Testis (tissue), 3 donors: ENCODE data around the gene USF1. TPM values are rescaled to one million over a fixed set of nuclear protein-coding genes. Genes with fewer than 3 reads are reported as not detected.

ENCODE experiments used
- DNase-seq: peaks from one replicate; pipeline ENCODE4 v3.0.0-alpha.2; 2019
- H3K27ac ChIP-seq, 2 donors: fragments of 200-600 bp; sonication (generic); one replicate each; pipeline ENCODE4 v1.5.1; 2019
- H3K27me3 ChIP-seq: fragments of 200-600 bp; sonication (generic); one replicate; pipeline ENCODE4 v1.5.1; 2019
- H3K36me3 ChIP-seq: fragments of 200-600 bp; sonication (generic); one replicate; pipeline ENCODE4 v1.5.1; 2017; ENCODE audit warnings: low read depth; ENCODE audit errors: missing control alignments
- H3K4me1 ChIP-seq: fragments of 200-600 bp; sonication (generic); one replicate; pipeline ENCODE4 v1.5.1; 2019
- H3K4me3 ChIP-seq, 2 donors: fragments of 200-600 bp; sonication (generic); one replicate each; pipeline ENCODE4 v1.5.1; 2017 to 2019
- H3K9me3 ChIP-seq: fragments of 200-600 bp; sonication (generic); one replicate; pipeline ENCODE4 v1.5.1; 2017
- CTCF ChIP-seq, 3 experiments: fragments of 450-650 bp in 2 of 3; fragments of 200-600 bp in 1 of 3; sonication (generic) in 1 of 3; IDR thresholded peaks; one replicate each; pipeline ENCODE4 v1.5.1; 2016 to 2019; ENCODE audit warnings: antibody characterized with exemption in 3 of 3, mild to moderate bottlenecking in 2 of 3, moderate library complexity in 1 of 3
- POLR2A ChIP-seq: fragments of 450-650 bp; IDR thresholded peaks from one replicate; pipeline ENCODE4 v1.6.1; 2017; ENCODE audit warnings: antibody characterized with exemption, mild to moderate bottlenecking, moderate library complexity
- WGBS, 2 donors: methylation state at CpG; one replicate each; pipeline ENCODE4 v1.1.5; 2018; 5-methylcytosine and 5-hydroxymethylcytosine counted together
- intact Hi-C: fragments of 100-400 bp; cut with DNase I; formaldehyde crosslinking; loops from one replicate; pipeline ENCODE4 v1.15.1; 2023; ENCODE audit warnings: low total_unique reads
- polyA plus RNA-seq: library from polyadenylated mRNA; stranded (reverse); fragments of 350-450 nt; fragmentation: Illumina TruSeq; extraction: RNeasy Lipid Tissue Mini Kit (QIAGEN cat#74804); gene quantifications from one replicate; pipeline ENCODE4 v1.2.3, GENCODE V29; 2014; ENCODE audit warnings: low read depth, low replicate concordance; ENCODE audit not compliant: insufficient read depth
- total RNA-seq, 2 donors: library from RNA; depleted of rRNA; stranded (reverse); fragments of >200 nt; gene quantifications; one replicate each; pipeline ENCODE4 v1.2.3, GENCODE V29; 2016

The USF1 gene
- total and polyA plus RNA-seq, 3 donors from 2014 or later, result 38.8 to 61.9 (median 50.8) TPM

GRCh38 chr1:161080441-161081405 lies 34.9 kb upstream of the USF1 start:
- no peak overlapping the region for H3K27ac ChIP-seq
- WGBS, 2 donors, result 81% methylated on average over 5 of the region's 5 CpGs
- no peak overlapping the region for H3K4me3 ChIP-seq
- H3K4me1 ChIP-seq, result no peaks in the 10 kb centered on the region
- no peaks in the 10 kb centered on the region for H3K27me3 ChIP-seq
- TF ChIP-seq CTCF (IDR thresholded peaks at IDR 0.05), result no peak
- TF ChIP-seq POLR2A, result no peak
- no peaks in the 10 kb centered on the region for H3K9me3 ChIP-seq
- no peaks in the 10 kb centered on the region for H3K36me3 ChIP-seq
- DNase-seq, result no peak
- intact Hi-C loops, result no loop called here

DNA sequence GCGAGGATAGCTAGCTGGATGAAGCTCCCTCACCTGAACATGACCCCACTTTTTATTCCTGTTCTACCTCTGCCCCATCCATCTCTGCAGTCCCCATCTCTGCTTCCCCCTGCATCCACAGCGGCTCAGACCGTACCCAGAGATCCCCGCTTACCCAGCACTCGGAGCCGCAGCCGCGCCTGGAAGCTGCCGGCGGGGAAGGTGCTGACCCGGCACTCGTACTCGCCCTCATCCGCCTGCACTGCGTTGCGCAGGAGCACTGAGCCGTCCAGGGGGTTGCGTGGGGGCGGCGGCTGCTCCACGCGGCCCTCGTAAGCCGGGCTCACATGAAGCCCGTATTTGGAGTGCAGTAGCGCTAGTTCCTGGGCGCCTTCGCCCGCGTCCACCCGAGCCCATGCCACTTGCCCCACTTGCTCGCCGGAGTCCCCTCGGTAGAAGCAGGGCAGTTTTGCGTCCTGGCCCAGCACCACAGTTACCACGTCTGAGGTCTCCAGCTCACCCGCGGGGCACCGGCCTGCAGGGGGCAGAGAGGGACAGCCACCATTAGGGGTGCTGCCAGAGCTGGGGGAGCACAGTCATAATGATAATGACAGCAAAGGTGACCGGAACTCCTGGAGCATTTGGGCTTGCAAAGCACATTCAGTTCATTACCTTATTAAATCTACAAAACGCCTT lies 33.8 kb upstream of the USF1 start:
- H3K27me3 ChIP-seq, result no peaks in the 10 kb centered on the region
- intact Hi-C loops, result no loop called here
- no peaks in the 10 kb centered on the region for H3K9me3 ChIP-seq
- WGBS, 2 donors, result 42 to 43% methylated on average over 29 to 35 of the region's 41 CpGs
- DNase-seq, result peak; percentile 18
- TF ChIP-seq POLR2A, result no peak
- TF ChIP-seq CTCF (IDR thresholded peaks at IDR 0.05), result no peak
- no peaks in the 10 kb centered on the region for H3K36me3 ChIP-seq
- peak overlapping the region; percentile 2 to 34 for H3K4me3 ChIP-seq
- no peak overlapping the region for H3K27ac ChIP-seq
- H3K4me1 ChIP-seq, result no peaks in the 10 kb centered on the region

DNA sequence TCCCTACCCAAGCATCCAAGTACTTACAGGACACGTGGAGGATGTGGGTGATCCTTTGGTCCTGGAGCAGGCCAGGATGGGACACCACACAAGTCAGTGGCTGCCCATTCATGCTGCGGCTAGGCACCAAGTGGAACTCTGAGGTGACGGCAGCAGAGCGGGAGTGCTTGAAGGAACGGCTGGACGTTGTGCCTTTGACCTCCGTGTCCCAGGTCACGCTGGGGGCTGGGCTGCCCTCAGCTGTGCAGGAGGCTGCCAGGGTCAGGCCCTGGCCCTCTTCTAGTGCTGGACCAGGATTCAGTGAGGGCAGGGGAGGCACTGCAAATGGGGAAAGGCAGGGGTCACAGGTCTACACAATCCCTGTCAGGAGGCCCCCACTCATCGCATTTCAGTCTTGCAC lies 31.6 kb upstream of the USF1 start:
- TF ChIP-seq CTCF (IDR thresholded peaks at IDR 0.05) (no peak), POLR2A (no peak)
- no peak for DNase-seq
- Histone ChIP-seq H3K4me1 (no peaks in the 10 kb centered on the region), H3K9me3 (no peaks in the 10 kb centered on the region), H3K36me3 (no peaks in the 10 kb centered on the region), H3K27me3 (no peaks in the 10 kb centered on the region), H3K4me3 (no peak overlapping the region), H3K27ac (no peak overlapping the region)
- WGBS, 2 donors, result 72 to 81% methylated on average over 6 to 9 of the region's 9 CpGs
- intact Hi-C loops, result no loop called here

DNA sequence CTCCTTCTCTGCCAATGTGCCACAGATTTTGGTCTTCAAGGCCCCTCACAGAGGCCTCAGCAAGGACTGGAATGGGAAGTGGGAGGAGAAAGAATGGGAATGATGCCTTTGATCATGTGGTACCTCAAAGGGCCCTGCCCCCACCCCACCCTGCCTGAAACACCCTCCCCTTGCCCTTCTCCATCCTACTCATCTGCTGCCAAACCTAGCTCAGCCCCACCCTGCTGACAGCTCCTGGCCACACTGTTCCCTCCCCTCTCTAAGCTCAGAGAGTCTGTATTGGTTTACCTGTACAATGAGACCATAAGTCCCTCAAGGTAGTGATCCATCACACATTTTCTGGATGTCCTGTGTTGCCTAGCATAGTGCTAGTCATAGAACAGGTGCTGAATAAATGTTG lies 30.6 kb upstream of the USF1 start:
- no peak for DNase-seq
- Histone ChIP-seq H3K9me3 (no peaks in the 10 kb centered on the region), H3K27me3 (no peaks in the 10 kb centered on the region), H3K27ac (no peak overlapping the region), H3K4me3 (no peak overlapping the region), H3K36me3 (no peaks in the 10 kb centered on the region), H3K4me1 (no peaks in the 10 kb centered on the region)
- intact Hi-C loops, result no loop called here
- TF ChIP-seq CTCF (IDR thresholded peaks at IDR 0.05), result no peak
- no peak for TF ChIP-seq POLR2A
